Globus pallidus (tissue), 1 donor: Measurements from ENCODE around the gene GGA2.
"Not testable (repeated sequence)": the region's sequence is repeated elsewhere in the genome, so short reads cannot be mapped to it uniquely, and the experiment has no call there.

Experiments used
- DNase-seq: peaks from one replicate; pipeline ENCODE4 v3.0.0-alpha.2; 2015; ENCODE audit warnings: low spot score

Gene GGA2

GRCh38 chr16:23469814-23470213, 40.5 kb downstream of the GGA2 start:
- DNase-seq, result no peak

- DNase-seq, result no peak
Observed at GRCh38 chr16:23466162-23466885, 44.0 kb downstream of the GGA2 start.

GRCh38 chr16:23465179-23465578, 45.1 kb downstream of the GGA2 start:
- DNase-seq, result no peak

DNA sequence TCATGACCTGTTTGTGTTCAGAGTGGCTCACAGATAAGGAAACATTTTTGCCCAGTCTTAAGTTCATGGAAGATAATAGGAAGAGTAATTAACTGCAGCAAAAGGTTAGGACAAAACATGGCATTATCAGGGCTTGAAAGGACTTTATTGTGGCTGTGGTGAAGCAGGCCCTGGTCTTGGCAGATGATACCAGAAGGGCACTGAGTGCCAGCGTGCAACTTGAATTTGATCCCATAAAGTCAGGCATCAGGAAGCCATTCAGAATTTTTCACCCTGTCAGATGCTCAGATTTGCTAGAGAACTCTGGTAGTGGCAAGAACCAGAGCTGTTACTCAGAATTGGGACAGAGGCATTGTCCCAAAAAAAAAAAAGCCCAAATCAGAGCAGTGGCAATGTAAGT, 46.1 kb downstream of the GGA2 start:
- DNase-seq, result peak; percentile 81

DNA sequence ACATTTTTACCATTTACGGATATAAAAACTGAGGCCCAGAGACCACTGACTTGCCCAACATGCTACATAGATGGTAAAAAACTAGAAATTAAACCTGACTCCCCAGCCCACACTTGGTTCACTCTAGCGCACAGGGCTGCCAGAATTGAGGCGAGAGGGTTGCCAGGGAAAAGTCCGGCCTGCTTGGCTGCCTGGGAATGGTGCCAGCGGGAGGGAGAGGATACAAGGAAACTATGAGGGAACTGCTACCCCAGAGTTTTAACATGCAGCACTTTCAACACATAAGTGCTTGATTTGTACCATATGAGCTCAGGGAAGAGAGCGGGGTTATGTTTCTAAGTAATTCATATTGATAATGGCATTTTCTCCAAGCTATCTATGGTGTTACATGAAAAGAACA, 47.3 kb downstream of the GGA2 start:
- peak; percentile 43 for DNase-seq

- DNase-seq, result no peak
Observed at GRCh38 chr16:23453338-23454052, 56.8 kb downstream of the GGA2 start.

DNA sequence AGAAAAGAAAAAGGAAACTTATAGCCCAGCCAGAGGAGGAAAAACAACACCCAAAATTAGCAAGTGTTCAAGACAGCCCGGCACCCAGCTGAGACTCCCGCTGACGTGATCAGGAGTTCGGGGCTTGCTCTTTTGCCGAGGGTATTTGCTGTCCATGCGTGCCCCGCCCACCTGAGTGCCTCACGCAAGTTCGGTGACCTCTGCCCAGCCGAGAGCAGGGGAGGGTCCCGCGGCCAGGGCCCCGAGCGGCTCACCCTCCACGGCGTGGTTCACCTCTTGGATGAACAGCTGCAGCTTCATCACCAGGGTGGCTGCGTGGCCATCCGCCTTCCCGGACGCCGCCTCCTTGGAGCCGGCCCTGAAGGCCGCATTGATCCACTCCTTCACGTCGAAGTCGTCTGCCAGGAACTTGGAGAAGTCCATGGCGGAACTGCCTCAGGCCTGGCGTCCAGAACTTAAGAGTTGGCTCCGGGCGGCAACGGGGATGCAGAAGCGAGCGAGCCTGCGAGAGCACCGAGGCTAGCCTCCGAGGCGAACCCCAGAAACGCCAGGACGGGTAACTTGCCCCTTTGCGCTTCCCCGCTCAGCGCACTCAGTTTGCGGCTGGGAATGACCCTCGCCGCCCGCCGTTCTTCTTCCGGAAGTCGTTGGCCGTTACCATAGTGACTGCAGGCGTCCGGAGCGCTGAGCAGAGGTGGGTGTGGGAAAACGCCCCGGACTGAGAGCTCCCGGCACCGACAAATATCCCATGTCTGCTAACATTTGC, 57.5 kb downstream of the GGA2 start, which contains the start of gene COG7:
COG7 (minus strand) TSS at position 618 of the 766 bp plus-strand sequence; CDS start at position 423, 195 bp downstream.
- peak; percentile 75 for DNase-seq

- DNase-seq, result no peak
Observed at GRCh38 chr16:23452221-23452571, 58.1 kb downstream of the GGA2 start.

- DNase-seq, result no peak
Observed at GRCh38 chr16:23448392-23448791, 61.9 kb downstream of the GGA2 start.

DNA sequence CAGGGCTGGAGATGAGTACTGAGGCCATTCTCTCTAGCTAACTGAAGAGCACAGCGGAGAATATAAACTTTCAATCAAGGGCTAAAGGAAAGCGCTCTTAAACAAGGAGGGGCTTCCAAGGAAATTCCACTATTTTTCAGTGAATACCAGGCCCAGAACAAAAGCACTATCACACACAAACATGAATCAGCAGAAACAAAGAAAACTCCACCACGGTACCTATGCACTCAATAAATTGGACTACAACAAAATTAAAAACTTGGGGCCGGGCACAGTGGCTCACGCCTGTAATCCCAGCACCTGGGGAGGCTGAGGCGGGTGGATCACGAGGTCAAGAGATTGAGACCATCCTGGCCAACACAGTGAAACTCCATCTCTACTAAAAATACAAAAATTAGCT, 72.8 kb downstream of the GGA2 start:
- not testable (repeated sequence) for DNase-seq

- no peak for DNase-seq
Observed at GRCh38 chr16:23436951-23437350, 73.3 kb downstream of the GGA2 start.

GRCh38 chr16:23435500-23435899, 74.8 kb downstream of the GGA2 start:
- DNase-seq, result no peak

GRCh38 chr16:23434380-23434779, 75.9 kb downstream of the GGA2 start:
- DNase-seq, result peak; percentile 63

DNA sequence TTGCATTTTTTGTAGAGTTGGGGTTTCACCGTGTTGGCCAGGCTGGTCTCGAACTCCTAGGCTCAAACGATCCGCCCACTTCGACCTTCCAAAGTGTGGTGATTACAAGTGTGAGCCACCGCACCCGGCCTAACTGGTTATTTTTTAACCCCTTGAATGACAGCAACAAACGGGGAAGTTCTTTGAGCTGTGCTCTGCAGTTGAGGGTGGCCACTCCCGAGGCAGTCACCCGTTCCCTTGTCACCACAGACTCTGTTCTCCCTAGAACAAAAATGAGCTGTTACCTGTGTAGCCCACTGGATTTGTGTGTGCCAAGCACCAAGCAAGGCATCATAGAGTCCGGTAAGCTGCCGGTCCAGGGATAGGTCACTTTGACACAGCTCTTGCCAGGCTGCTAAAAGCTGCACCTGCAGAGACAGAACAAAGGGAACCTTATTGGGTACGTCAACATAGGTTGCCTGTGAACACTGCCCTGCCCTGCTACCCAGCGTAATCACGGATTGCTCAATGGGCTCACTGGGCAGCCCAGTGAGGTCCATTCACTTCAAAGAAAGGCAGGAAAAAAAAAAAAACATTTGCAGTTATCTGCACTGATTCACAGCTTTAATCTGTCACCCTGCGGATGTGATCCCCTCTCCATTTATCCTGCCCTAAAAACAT, 76.9 kb downstream of the GGA2 start:
- no peak for DNase-seq

GRCh38 chr16:23432176-23433128, 77.8 kb downstream of the GGA2 start:
- DNase-seq, result no peak

DNA sequence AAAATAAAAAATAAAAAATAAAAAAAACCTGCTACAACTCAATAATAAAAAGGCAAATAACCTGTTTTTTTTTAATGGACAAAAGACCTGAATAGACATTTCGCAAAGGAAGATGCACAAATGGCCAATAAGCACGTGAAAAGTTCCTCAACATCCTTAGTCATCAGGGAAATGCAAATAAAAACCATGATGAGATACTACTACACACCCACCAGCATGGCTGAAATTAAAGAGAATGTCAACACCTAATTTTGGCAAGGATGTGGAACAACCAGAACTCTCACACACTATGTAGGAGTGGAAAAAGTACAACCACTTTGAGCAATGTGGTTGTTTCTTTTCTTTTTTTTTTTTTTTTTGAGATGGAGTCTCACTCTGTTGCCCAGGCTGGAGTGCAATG, 81.9 kb downstream of the GGA2 start:
- DNase-seq, result no peak

GRCh38 chr16:23424292-23424958, 85.9 kb downstream of the GGA2 start:
- DNase-seq, result no peak

DNA sequence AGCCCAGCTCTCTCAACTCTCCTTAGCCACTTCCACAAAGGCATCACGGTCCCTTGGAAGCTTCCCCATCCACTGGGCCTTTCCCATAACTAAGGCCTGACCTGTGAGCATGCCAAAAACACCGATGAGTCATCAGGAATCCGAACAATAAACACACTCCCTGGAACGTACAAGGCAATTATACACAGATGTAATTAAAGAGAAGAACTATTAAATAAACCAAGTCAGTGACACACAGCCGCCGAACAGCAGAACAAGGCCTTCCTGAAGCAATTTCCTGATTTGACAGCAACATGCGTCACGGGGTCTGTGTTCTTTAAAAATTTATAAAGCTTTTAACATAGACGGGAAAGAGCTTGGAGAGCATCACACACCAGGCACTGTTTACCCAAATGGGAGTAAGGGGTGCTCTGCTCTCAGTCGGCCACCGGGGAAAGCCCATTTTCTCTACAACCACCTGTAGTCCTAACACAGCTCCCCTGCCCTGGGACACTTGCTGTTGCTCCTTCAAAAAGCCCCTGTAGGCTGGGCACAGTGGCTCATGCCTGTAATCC, 86.7 kb downstream of the GGA2 start:
- DNase-seq, result no peak

DNA sequence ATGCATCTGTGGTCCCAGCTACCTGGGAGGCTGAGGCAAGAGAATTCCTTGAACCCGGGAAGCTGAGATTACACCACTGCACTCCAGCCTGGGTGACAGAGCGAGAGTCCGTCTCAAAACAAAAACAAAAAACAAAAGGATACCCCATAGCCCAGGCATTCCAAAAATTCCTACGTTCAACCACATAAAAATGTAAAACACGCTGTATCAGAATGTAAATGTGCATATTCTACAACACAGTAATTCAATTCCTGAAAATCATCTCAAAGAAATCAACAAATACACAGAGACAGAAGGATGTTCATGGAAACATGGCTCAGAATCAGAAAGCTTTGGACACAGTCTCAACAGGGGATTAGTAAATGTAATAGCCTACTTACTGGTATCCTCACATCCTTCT, 90.3 kb downstream of the GGA2 start:
- no peak for DNase-seq

GRCh38 chr16:23416816-23417215, 93.5 kb downstream of the GGA2 start:
- DNase-seq, result no peak
